GM18511 (cell line): ENCODE measurements around the gene GPR151.

Experiments
- ATAC-seq: cut with Tn5 transposase; IDR thresholded peaks from one replicate; pipeline ENCODE4 v1.9.1; 2021; ENCODE audit warnings: mild to moderate bottlenecking, moderate library complexity; ENCODE audit not compliant: unreplicated experiment

The GPR151 gene

GRCh38 chr5:146521403-146522106 lies 5.6 kb upstream of the GPR151 start:
- ATAC-seq = no peak

GRCh38 chr5:146520731-146521130 lies 4.7 kb upstream of the GPR151 start:
- ATAC-seq = no peak

DNA sequence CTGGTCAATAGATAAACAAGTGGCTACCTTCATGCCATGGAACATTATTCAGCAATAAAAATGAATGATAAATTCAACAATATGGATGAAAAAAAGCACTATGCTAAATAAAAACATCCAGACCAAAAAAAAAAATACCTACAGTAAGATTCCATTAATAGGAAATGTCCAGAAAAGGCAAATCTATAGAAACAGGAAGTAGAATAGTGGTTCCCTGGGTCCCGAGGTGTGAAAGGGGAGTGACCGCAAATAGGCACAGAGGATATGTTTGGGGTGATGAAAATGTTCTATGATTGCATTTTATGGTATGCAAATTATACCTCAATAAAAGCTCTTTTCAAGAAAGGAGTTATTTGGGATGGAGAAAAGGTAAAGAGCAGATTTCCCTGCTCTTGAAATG lies 3.6 kb upstream of the GPR151 start:
- no peak for ATAC-seq

GRCh38 chr5:146515473-146516150 lies 378 bp downstream of the GPR151 start:
- ATAC-seq = no peak

DNA sequence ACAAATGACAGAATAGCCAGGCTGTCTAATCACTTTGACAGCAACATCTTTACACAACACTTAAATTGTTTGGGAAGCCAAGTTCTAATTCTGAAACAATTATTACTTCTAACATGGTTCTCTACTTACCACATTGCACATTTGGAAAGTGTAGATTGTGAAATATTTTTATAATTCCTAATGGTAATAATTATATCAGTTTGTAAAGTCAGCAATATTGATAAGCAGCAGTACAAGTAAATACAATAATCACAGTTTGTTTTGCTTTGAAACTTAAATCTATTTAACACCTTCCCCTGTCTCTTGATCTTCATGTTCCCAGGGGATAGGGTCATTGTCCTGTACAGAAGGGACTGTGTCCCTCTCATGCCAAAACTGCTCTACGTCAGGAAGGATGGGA lies 1.4 kb downstream of the GPR151 start:
- no peak for ATAC-seq

GRCh38 chr5:146513462-146513861 lies 2.5 kb downstream of the GPR151 start:
- ATAC-seq = no peak

GRCh38 chr5:146510559-146511125 lies 5.3 kb downstream of the GPR151 start:
- no peak for ATAC-seq

DNA sequence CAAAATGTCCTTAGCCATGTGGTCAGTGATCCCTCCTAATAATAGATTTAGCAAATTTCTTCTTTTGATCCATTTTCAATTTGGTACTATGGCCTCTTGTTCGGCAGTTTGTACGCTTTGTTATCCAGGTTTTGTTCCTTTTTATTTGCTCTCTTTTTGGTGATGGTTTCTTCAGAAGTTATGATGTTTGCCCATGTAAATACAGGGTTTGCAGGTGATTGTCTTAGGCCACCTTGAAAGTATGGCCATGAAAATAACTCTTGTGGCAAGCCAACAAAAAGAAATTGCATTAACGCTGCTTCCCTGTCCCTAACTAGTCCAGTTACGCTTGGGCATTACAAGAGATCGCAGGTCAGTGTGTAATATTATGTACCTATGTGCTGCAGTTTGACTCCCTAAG lies 8.6 kb downstream of the GPR151 start:
- no peak for ATAC-seq

DNA sequence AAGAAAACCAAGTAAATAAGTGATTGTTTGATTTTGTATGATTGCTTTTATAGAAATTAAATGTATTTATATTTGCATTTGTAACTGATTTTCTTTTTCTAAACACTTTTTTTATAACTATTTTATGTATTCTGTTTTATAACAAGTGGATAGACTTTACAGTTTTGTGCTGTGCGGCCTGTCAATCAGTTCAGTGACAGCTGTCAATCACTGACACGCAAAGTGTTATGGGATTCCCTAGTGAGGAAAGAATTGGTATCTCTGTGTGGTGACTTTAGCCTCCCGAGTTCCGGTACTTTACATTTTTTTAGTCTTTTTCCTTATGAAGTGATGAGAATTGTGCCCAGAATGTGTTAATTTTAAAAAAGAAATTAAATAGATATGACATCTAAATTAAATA lies 16.3 kb downstream of the GPR151 start:
- ATAC-seq = no peak

- ATAC-seq = no peak
These were observed 21.3 kb downstream of the GPR151 start for GRCh38 chr5:146494656-146495055.

- no peak for ATAC-seq
These were observed 25.7 kb downstream of the GPR151 start for GRCh38 chr5:146490089-146490843.

- no peak for ATAC-seq
These were observed 31.1 kb downstream of the GPR151 start for GRCh38 chr5:146484714-146485391.

GRCh38 chr5:146482775-146483174 lies 33.2 kb downstream of the GPR151 start:
- no peak for ATAC-seq

- ATAC-seq = no peak
These were observed 40.1 kb downstream of the GPR151 start for GRCh38 chr5:146475906-146476305.

- ATAC-seq = no peak
These were observed 40.7 kb downstream of the GPR151 start for GRCh38 chr5:146475190-146475780.

DNA sequence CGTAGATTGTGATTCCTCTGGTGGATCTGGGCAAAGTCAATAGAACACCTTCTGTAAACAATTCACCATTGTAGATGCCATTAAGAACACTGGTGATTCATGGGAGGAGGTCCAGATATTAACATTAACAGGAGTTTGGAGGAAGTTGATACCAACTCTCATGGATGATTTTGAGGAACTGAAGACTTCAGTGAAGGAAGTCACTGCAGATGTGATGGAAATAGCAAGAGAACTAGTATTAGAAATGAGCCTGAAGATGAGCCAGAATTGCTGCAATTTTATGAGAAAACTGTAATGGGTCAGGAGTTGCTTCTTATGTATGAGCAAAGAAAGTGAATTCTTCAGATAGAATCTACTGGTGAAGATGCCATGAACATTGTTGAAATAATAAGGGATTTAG lies 41.9 kb downstream of the GPR151 start:
- no peak for ATAC-seq

DNA sequence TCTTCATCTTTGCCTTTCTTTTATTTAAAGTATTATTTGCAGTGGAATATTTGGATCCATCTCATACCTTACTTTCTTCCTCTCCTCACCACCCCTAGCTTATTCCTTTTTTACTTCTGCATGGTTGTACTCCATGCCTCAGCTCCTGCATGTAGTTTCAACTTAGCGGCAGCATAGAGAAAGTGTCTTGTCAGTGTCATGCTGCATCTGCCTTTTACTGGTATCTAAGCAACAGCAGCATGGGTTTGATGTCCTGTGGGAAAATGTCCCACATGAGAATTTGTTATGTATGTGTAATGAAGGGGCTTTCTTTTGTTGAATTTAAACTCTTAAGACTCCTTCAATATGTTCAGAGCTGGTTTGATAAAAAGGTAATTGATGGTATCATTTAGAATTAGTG lies 48.2 kb downstream of the GPR151 start:
- ATAC-seq = no peak

- no peak for ATAC-seq
These were observed 49.3 kb downstream of the GPR151 start for GRCh38 chr5:146466521-146467349.

DNA sequence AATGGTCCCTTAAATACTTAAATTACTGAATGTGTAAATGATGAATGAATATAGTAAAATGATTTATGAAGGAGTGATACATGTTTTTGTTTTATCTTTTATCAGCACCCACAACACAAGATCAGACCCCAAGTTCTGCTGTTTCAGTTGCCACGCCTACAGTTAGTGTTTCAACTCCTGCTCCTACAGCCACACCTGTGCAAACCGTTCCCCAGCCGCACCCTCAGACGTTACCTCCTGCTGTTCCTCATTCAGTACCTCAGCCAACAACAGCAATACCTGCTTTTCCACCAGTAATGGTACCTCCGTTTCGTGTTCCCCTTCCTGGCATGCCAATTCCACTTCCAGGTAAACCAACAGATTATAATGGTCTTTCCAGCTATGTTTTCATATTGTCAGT lies 52.5 kb downstream of the GPR151 start:
- ATAC-seq = no peak
